SU-DHL-6 (cell line): ENCODE data around the gene KIF5B.

ENCODE experiments used
- CTCF ChIP-seq: fragments of 200-600 bp; sonication (generic); IDR thresholded peaks from one replicate; pipeline ENCODE4 v1.5.1; 2017; ENCODE audit warnings: antibody characterized with exemption, mild to moderate bottlenecking, low read length, moderate library complexity; ENCODE audit not compliant: insufficient read depth, poor library complexity, severe bottlenecking
- EZH2phosphoT487 ChIP-seq: fragments of 200-600 bp; sonication (generic), shearing (Covaris generic); conservative IDR thresholded peaks from 2 replicates; pipeline ENCODE4 v1.6.1; 2018; ENCODE audit warnings: mild to moderate bottlenecking, antibody characterized with exemption, low read length, moderate library complexity, mixed read lengths

GRCh38 chr10:32054094-32054493, 2.1 kb downstream of the KIF5B start:
- no peak for TF ChIP-seq CTCF
- no peak for TF ChIP-seq EZH2phosphoT487
